NT2/D1 (cell line): Measurements from ENCODE around the gene TBC1D3I.

Source experiments
- YY1 ChIP-seq: IDR thresholded peaks from 2 replicates; pipeline ENCODE4 v1.6.1; 2011; ENCODE audit not compliant: insufficient read length, insufficient read depth
- ZNF274 ChIP-seq: IDR thresholded peaks from 2 replicates; pipeline ENCODE4 v1.6.1; 2011; ENCODE audit warnings: mild to moderate bottlenecking, low read depth, low read length

GRCh38 chr17:36212966-36213365 lies 51.4 kb downstream of the TBC1D3I start:
- TF ChIP-seq YY1 (no peak), ZNF274 (no peak)
